ENCODE results near the gene DPP6. TPM values are rescaled to one million over a fixed set of nuclear protein-coding genes. Genes with fewer than 3 reads are reported as not detected.

DPP6 gene
- total RNA-seq, 3 donors from 2014 or later: 0.59 to 0.98 TPM; not detected in 1

GRCh38 chr7:154620141-154620755 lies 568.0 kb downstream of the DPP6 start:
- no peak overlapping the region for H3K27ac ChIP-seq
- no peak overlapping the region for H3K4me3 ChIP-seq
- TF ChIP-seq, protein P1, sequence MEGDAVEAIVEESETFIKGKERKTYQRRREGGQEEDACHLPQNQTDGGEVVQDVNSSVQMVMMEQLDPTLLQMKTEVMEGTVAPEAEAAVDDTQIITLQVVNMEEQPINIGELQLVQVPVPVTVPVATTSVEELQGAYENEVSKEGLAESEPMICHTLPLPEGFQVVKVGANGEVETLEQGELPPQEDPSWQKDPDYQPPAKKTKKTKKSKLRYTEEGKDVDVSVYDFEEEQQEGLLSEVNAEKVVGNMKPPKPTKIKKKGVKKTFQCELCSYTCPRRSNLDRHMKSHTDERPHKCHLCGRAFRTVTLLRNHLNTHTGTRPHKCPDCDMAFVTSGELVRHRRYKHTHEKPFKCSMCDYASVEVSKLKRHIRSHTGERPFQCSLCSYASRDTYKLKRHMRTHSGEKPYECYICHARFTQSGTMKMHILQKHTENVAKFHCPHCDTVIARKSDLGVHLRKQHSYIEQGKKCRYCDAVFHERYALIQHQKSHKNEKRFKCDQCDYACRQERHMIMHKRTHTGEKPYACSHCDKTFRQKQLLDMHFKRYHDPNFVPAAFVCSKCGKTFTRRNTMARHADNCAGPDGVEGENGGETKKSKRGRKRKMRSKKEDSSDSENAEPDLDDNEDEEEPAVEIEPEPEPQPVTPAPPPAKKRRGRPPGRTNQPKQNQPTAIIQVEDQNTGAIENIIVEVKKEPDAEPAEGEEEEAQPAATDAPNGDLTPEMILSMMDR (IDR thresholded peaks at IDR 0.05): no peak
- TF ChIP-seq POLR2A (IDR thresholded peaks at IDR 0.05) (no peak), POLR2AphosphoS5 (IDR thresholded peaks at IDR 0.05) (no peak)
- no peak for DNase-seq (ENCODE audit: low spot score in 2 of 2)
- H3K27me3 ChIP-seq: no peaks in the 10 kb centered on the region
- intact Hi-C loops (cut with DNase I; ENCODE audit: low total_unique reads): no loop called here
- H3K9me3 ChIP-seq: no peaks in the 10 kb centered on the region
- H3K36me3 ChIP-seq: no peaks in the 10 kb centered on the region
- no peaks in the 10 kb centered on the region for H3K4me1 ChIP-seq

DNA sequence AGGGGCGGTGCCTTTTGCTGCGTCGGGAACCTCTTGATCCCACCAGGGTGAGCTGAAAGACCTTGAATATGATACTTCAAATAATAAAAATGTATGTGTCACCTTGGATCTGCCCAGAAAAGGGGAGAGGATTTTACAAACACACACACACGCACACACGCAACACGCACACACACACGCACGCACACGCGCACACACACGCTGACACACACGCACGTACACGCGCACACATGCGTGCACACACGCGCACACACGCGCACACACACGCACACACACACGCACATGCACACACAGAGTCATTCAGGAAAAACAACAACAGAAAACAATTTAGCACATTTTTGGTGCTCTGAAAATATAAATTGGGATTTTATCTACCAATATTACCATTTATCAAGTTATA lies 571.2 kb downstream of the DPP6 start:
- Histone ChIP-seq H3K4me1 (no peaks in the 10 kb centered on the region), H3K4me3 (no peak overlapping the region), H3K27ac (no peak overlapping the region), H3K36me3 (no peaks in the 10 kb centered on the region), H3K27me3 (no peaks in the 10 kb centered on the region), H3K9me3 (no peaks in the 10 kb centered on the region)
- DNase-seq (ENCODE audit: low spot score in 2 of 2): no peak
- TF ChIP-seq, protein P1 (IDR thresholded peaks at IDR 0.05): no peak
- no peak for TF ChIP-seq POLR2AphosphoS5 (IDR thresholded peaks at IDR 0.05)
- no peak for TF ChIP-seq POLR2A (IDR thresholded peaks at IDR 0.05)
- intact Hi-C loops (cut with DNase I; ENCODE audit: low total_unique reads): no loop called here

- Histone ChIP-seq H3K27ac (no peak overlapping the region), H3K27me3 (no peaks in the 10 kb centered on the region), H3K4me1 (no peaks in the 10 kb centered on the region), H3K36me3 (no peaks in the 10 kb centered on the region), H3K9me3 (no peaks in the 10 kb centered on the region), H3K4me3 (no peak overlapping the region)
- no peak for DNase-seq (ENCODE audit: low spot score in 2 of 2)
- intact Hi-C loops (cut with DNase I; ENCODE audit: low total_unique reads): no loop called here
- no peak for TF ChIP-seq POLR2AphosphoS5 (IDR thresholded peaks at IDR 0.05)
- TF ChIP-seq POLR2A (IDR thresholded peaks at IDR 0.05): no peak
- TF ChIP-seq, protein P1 (IDR thresholded peaks at IDR 0.05): no peak
Observed at GRCh38 chr7:154627646-154628290, 575.6 kb downstream of the DPP6 start.

DNA sequence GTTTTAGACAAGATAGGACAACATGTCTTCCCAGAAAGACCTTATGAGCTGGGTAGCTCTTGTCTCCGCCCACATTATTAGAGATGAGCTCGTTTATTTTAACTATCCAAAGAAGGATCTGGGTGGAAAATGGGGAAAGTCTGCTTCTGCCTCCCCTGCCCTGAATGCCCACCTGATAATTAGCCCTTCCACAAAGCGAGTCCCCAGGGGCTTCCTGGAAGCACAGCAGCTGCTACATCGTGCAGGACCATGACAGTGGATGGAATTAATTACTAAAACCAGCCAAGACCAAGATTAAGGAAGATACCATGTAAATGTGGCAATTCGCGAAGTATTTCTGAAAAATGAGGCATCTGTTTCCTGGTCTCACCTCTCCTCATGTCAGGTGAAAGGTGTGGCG lies 576.4 kb downstream of the DPP6 start:
- TF ChIP-seq, protein P1 (IDR thresholded peaks at IDR 0.05): no peak
- TF ChIP-seq POLR2AphosphoS5 (IDR thresholded peaks at IDR 0.05) (no peak), POLR2A (IDR thresholded peaks at IDR 0.05) (no peak)
- intact Hi-C loops (cut with DNase I; ENCODE audit: low total_unique reads): no loop called here
- Histone ChIP-seq H3K4me1 (no peaks in the 10 kb centered on the region), H3K36me3 (no peaks in the 10 kb centered on the region), H3K9me3 (no peaks in the 10 kb centered on the region), H3K27ac (no peak overlapping the region), H3K4me3 (no peak overlapping the region), H3K27me3 (no peaks in the 10 kb centered on the region)
- DNase-seq (ENCODE audit: low spot score in 2 of 2): no peak

DNA sequence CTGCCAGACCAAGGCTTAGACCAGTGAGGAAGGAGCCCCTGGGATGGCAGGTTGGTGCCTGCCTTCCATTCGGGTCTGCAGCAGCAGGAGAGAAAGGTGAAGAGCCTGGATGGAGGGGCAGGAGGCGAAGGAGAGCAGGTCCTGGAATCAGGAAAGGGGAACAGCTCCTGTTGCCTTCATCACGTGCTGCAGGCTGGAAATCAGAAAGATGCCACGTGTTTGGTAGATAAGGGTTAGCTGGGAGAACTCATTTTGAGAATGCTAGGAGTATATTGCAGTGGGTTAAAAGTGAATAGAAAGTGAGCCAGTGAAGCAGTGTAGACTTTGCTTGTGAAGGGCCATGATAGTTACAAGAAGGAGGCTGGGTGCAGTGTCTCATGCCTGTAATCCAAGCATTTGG lies 579.0 kb downstream of the DPP6 start:
- intact Hi-C loops (cut with DNase I; ENCODE audit: low total_unique reads): no loop called here
- no peaks in the 10 kb centered on the region for H3K27me3 ChIP-seq
- peaks cover 0 to 10% of the 10 kb centered on the region in 2 donors for H3K9me3 ChIP-seq
- H3K36me3 ChIP-seq: no peaks in the 10 kb centered on the region
- DNase-seq (ENCODE audit: low spot score in 2 of 2): no peak
- no peak overlapping the region for H3K27ac ChIP-seq
- H3K4me3 ChIP-seq: no peak overlapping the region
- TF ChIP-seq POLR2A (IDR thresholded peaks at IDR 0.05) (no peak), POLR2AphosphoS5 (IDR thresholded peaks at IDR 0.05) (no peak)
- TF ChIP-seq, protein P1 (IDR thresholded peaks at IDR 0.05): no peak
- H3K4me1 ChIP-seq: no peaks in the 10 kb centered on the region
